ENCODE data around the gene CAMK2D.

GRCh38 chr4:113556382-113557134, 205.0 kb downstream of the CAMK2D start:
- no peak for TF ChIP-seq CTCF (conservative IDR thresholded peaks at IDR 0.05)
- TF ChIP-seq EZH2 (IDR thresholded peaks at IDR 0.05; ENCODE audit: low read depth): no peak

Measured in PC-9 (cell line).